GM21723 (cell line): ENCODE results near the gene ERG.

ENCODE experiments used
- ATAC-seq: cut with Tn5 transposase; IDR thresholded peaks from one replicate; pipeline ENCODE4 v1.9.1; 2021; ENCODE audit warnings: mild to moderate bottlenecking, moderate library complexity; ENCODE audit not compliant: unreplicated experiment

The ERG gene

GRCh38 chr21:38399103-38399502 lies 99.2 kb downstream of the ERG start:
- ATAC-seq: no peak

GRCh38 chr21:38396325-38396724 lies 102.0 kb downstream of the ERG start:
- ATAC-seq: no peak

DNA sequence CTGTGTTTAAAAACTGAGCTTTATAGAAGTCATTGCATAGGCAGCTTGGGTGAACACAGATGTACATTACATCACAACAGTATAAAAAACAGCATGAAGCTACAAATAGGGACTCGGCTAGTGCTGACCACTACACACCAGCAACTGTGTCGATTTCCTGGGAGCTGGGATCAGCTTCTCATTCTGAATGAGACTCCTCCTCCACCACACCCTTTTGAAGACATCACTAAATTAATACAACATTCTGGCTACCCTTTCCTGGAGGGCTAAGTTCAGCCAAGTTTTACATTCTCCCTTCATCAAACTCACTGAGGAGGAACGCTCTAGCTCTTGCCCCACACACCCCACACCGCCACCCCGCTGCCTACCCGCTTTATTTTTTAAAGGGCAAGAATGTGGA lies 102.7 kb downstream of the ERG start:
- no peak for ATAC-seq

GRCh38 chr21:38392661-38393060 lies 105.6 kb downstream of the ERG start:
- no peak for ATAC-seq

DNA sequence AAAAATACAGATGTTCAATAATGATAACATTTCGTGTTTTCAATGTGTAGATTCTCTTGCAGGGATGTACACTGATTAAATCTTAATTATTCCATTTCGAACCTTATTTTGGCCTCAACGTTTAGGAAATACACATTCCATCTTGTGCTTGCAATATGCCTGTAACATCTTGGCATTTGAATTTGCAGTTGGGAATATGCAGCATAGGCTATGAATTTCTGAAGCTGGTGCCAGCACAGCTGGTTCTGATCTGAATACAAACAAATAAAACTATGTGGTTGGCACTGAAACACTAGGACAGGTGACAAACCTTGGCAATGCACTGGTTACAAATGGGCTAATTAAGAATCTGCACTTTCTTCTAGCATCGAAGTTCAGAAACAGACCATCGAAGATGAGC lies 108.4 kb downstream of the ERG start:
- no peak for ATAC-seq

DNA sequence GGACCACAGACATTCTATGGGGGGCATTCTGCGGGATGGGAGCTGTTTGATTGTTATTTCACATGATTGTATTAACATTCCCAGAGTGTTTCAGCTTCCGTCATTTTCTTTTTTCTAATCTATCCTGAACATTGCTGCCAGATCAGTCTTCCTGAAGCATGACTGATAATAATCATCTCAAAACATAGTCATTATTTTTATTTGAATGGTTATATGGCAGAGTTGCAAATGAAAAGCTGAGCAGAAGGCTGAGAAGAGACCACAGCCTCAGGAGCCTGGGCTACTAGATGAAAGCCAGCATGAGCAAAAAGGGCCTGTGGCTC lies 109.0 kb downstream of the ERG start:
- ATAC-seq: no peak

DNA sequence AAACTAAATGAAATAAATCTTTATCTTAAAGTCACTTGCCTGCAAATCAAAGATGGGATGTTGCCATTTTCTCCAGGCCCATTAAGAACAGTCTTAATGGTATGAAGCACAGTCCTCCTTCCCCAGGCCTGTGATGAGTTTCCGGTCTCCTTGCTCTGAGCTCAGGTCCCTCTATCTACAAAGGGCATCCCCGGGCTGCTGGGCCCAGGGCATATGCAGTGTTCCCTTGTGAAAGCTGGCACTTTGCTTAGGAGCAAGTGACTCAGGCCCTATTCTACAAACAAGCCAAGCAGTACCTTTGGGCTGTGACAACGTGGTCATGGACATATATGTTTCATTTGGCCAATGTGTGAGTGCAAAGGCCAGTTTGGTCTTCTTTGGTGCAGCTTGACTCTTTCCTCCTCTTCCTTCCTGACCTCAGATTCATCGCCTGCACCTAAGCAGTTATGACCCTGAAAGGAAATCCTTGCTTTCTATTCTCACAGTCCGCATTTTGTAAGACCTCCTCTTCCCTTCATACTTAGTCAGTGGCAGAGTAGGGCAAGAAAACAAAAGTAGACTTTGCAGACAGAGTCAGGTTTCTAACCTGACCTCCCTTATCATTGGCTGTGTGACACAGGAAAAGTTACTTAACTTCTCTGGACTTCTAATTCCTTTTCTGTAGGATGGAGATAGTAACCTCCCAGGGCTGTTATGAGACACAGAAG lies 109.5 kb downstream of the ERG start:
- no peak for ATAC-seq

- ATAC-seq: no peak
Observed at GRCh38 chr21:38388203-38388602, 110.1 kb downstream of the ERG start.

GRCh38 chr21:38386967-38387366 lies 111.3 kb downstream of the ERG start:
- no peak for ATAC-seq

GRCh38 chr21:38385427-38386175 lies 112.7 kb downstream of the ERG start:
- ATAC-seq: no peak

DNA sequence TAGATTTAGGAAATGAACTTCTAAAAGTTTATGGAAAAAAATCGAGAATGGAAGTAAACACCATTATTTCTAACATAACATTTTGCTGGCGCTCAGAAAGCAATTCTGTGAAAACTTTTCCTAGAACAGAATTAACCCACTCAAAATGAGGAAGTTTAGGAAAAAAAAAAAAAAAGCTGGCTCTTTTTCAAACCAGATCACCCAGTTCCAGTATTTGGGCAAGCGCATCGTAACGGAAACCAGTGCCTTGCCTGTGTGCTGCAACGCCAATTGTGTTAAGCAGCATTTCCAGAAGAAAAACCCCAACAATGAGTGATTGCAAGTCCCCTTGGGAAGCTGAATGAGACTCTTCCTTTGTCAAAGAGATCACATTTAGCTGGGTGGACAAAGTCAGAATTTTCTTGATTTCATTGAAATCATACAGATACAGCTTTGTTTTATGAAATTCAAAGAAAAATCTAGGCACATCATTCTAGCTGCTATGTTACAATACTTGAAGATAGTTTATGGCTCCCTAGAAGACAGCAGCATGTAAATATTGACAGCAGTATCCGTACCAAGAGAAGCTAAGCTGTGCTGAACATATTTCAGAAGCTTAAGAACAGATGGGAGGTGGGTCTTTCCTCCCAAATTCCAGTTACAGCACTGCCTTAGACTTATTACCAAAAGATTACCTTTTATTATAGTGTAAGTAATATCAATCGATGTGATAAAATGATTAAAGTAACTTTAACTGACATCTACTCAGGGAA lies 113.4 kb downstream of the ERG start:
- no peak for ATAC-seq

DNA sequence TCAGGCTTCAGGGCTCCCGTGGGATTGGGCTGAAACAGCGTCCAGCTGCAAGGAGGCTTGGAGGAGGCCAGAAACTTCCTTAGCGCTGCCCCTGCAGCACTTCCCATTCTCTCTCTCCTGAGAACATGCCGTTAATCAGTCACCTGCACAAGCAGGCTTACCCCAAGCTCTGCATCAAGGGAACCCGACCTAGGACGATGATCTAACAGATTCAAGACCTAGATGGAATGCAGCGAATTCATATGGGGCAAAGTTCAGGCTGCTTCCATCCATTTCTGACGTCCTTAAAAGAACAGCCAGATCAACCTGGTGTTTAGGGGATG lies 114.1 kb downstream of the ERG start:
- ATAC-seq: no peak

DNA sequence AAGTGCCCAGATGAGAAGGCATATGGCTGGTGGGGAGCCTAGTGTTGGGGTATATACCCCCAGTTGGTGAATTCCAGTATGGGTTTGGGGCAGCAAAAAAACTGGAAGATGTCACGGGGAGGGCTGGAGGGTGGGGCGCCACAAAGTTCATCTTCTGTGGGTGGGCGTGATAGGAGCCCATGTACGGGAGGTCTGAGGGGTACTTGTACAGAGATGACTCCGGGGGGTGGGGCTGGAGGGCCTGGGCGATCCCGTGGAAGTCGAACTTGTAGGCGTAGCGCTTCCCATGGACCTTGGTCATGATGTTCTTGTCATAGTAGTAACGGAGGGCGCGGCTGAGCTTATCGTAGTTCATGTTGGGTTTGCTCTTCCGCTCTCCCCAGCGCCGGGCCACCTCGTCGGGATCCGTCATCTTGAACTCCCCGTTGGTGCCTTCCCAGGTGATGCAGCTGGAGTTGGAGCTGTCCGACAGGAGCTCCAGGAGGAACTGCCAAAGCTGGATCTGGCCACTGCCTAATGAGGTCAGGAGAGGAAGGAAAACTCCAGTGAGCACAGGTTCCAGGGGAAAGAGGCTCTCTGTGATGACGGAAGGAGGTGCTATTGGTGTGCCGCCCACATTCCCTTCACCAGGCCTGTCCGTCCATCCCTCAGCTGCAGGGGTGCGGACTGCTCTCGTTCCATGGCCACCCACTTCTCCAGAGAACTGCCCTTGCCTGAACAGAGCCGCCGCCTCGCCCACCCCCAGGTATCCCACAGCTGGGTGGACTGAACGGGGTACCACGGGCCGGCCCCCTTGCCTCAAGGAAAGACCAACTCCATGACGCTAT lies 114.7 kb downstream of the ERG start:
- ATAC-seq: no peak

GRCh38 chr21:38380481-38381137 lies 117.7 kb downstream of the ERG start:
- no peak for ATAC-seq

- no peak for ATAC-seq
Observed at GRCh38 chr21:38379147-38379546, 119.1 kb downstream of the ERG start.

GRCh38 chr21:38377165-38378088 lies 120.8 kb downstream of the ERG start:
- ATAC-seq: no peak

DNA sequence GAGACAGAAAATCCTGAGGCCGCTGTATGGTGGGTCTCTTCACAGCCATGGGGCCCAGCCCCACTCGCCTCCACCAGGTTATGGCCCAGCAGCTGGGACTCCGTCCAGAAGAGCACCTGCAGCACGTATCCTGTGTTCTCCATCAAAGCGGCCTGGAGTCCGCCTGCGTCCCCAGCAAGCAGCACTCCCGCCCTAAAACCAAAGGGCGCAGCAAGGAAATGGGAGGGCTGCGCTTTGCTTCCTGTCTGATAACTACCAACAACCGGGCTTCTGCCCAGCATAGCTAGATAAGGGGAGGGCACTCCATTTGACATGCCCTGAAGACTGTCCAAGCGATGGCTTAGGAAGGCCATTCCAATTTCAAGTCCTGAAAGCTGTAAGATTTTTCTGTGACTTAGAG lies 121.6 kb downstream of the ERG start:
- no peak for ATAC-seq

DNA sequence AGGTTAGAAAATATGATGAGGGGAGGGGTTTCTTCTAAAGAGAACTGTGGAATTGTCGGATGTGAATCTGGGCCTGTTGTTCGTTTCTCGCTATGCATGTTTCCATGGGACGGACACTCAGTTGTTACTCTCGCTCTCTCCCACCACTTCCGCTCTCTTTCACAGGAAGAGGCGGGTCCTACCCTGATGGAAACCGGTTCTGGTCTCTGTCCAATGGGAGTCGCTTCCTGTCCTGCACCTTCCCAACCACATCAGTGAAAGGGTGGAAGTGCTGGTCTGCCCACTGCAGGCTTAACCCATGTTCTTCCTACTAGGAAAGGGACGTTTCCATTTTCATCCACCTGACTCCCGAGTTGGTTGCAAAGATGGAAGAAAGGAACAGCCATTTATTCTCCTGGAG lies 122.0 kb downstream of the ERG start:
- ATAC-seq: no peak

GRCh38 chr21:38367646-38368045 lies 130.6 kb downstream of the ERG start:
- no peak for ATAC-seq

DNA sequence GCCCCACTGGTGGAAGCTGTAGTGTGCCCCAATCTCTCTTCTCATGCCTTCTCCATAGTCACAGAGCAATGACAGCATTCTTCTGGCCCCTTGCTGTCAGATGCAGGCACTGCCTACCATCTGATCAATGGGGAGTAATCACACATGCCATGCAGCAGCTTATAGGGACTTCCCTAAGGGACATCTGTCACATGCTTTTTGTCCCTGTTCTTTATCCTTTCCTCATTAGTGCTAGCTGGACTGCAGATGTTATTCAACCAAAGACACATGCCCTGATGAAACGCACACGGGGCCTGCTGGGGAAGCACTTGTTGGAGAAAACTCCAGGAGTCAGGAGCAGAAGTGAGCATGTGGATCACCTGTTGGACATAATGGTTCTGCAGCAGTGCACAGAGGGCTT lies 132.8 kb downstream of the ERG start:
- no peak for ATAC-seq
